Right lung (tissue), 5 donors: Measurements from ENCODE around the gene CACUL1. TPM values are rescaled to one million over a fixed set of nuclear protein-coding genes. Genes with fewer than 3 reads are reported as not detected.
"Not testable (repeated sequence)": the region's sequence is repeated elsewhere in the genome, so short reads cannot be mapped to it uniquely, and the experiment has no call there.

Experiments
- DNase-seq, 2 donors: peaks; one replicate each; pipeline ENCODE4 v3.0.0-alpha.2; 2013
- polyA plus RNA-seq, 5 donors: library from polyadenylated mRNA; unstranded; fragments of 120-200 nt; gene quantifications; one replicate each; pipeline versions ENCODE4 v1.2.1 to v1.2.3, GENCODE V29; 2013; ENCODE audit warnings: inconsistent platforms in 1 of 5, low replicate concordance in 1 of 5; ENCODE audit not compliant: insufficient read length in 5 of 5, insufficient read depth in 1 of 5

CACUL1 gene
- polyA plus RNA-seq, 5 donors = 21.2 to 44.0 (median 36.4) TPM

GRCh38 chr10:118645294-118645693, 109.5 kb downstream of the CACUL1 start:
- not testable (repeated sequence) for DNase-seq

DNA sequence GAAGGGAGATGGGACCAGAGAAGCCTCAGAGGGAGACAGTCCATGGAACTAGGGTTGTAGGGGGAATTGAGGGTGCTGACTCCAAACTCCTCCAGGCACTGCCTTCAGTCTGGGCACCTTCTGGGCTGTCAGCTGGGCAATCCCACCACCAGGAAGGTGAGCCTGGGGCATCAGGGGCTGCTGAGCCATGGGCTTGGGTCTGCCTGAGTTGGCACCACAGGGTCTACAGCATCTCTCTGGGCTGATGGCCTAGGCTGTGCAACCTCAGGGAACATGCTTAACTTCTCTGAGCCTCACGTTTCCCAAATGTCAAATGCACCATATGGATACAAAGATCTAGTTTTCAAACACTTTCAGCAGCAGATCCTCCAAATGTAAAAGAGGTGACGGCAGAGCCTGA, 112.5 kb downstream of the CACUL1 start:
- no peak for DNase-seq

DNA sequence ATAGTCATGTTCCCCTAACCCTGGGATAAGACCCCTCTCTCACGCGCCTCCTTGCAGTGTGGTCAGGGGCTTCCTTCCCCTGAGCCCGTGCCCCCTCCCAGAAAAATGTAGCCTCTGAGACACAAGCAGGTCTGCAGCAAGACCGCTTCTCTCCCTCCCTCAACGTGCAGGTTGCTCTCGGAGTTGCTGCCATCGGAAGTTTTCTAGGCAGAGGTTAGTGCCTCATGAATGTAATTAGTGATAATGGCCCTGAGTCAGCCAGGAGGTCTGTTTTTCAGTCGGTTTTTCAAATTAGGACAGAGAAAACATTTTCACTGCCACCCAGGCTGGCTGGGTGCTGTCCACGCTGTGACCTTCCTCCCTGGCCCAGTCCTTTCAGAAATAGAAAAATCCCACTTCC, 116.1 kb downstream of the CACUL1 start:
- DNase-seq = no peak

GRCh38 chr10:118635674-118636402, 118.9 kb downstream of the CACUL1 start:
- DNase-seq = no peak

DNA sequence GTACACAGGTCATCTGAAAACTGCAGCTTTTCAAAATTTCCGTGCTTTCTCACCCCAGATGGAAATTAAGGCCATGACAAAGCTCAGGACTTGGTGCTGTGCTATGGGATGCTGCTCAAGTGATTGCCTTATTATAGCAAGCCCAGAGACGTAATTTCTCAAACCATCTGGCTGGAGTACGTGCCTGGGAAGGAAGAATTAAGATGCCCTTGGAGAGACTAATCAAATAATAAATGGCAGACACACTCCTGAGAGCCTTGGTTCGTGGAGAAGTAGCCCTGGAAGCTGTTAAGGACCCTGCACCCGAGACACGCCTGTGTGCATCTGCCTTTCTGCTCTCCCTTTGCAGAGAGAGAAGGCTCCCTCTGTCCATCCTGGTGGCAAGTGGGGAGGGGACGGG, 121.0 kb downstream of the CACUL1 start:
- no peak for DNase-seq

DNA sequence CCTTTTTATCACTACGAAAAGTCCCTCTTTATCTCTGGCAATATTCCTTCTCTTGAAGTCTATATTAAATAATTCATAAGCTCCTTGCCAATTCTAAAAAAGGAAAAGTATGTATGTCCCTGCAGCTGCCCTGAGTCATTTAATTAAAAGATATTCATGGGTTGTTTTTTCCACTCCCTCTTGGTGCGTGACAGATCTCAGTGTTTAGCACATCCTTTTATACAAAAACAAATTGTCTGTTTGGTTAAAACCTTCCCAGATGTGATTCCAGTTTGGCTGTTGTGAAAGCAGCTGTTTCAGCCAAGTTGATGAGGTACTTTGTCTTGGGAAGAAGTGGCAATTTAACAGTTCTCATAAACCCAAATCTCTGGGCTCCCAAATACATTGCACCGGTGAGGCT, 125.6 kb downstream of the CACUL1 start:
- no peak for DNase-seq

DNA sequence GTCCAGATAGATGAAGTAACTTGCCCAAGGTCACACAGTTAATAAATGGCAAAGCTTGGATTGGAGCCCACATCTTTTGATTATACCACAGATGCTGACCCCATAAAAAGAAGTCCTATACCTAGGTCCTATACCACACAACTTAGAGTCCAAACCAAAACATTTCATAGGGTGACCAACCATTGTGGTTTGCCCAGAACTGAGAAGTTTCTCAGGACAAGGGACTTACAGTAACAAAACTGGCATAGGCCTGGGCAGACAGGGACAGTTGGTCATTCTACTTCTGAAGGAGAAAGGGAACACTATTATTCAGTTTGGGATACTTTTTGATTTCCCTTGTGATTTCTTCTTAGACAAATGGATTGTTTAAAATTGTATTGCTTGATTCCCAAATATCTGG, 126.4 kb downstream of the CACUL1 start:
- DNase-seq = no peak

GRCh38 chr10:118626953-118627352, 127.8 kb downstream of the CACUL1 start:
- no peak for DNase-seq

Other genes with a start within 250 kb of the CACUL1 start
- gene PRLHR, start 159.3 kb downstream of the CACUL1 start, polyA plus RNA-seq = under 1 TPM in 3 of 5 donors, not detected in 2; 0.03 to 0.08 (median 0.05) TPM